Measurements from ENCODE around the gene FAP.

DNA sequence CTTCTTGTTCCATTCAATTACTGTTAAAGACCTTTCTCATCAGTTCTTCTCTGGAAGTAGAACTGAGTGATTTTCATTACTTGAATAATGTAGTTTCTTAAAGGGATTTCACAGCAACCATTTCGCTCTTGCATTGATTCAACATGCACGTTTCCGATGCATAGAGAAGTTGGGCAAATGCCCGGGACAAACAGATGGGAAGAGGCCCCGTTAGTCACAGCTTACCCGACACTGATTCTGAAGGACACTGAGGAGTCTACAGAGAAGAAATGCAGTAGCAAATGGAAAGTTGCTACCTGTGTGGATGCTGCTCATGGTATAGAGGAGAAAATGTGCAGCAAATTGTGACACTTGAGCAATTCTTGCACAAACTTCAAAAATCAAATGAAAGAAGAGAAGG lies 58.9 kb downstream of the FAP start:
- TF ChIP-seq CTCF (IDR thresholded peaks at IDR 0.05; ENCODE audit: insufficient read depth, low read length): no peak
- no peak for TF ChIP-seq POLR2AphosphoS5 (IDR thresholded peaks at IDR 0.05; ENCODE audit: low read depth)
- TF ChIP-seq REST (IDR thresholded peaks at IDR 0.05; ENCODE audit: insufficient replicate concordance, low read depth): no peak

Data from HL-60 (cell line).